GM18502 (cell line): ENCODE results near the gene SLC31A2.

Experiments
- ATAC-seq: cut with Tn5 transposase; IDR thresholded peaks from one replicate; pipeline ENCODE4 v1.9.1; 2021; ENCODE audit warnings: mild to moderate bottlenecking; ENCODE audit not compliant: unreplicated experiment, poor library complexity

Gene SLC31A2

DNA sequence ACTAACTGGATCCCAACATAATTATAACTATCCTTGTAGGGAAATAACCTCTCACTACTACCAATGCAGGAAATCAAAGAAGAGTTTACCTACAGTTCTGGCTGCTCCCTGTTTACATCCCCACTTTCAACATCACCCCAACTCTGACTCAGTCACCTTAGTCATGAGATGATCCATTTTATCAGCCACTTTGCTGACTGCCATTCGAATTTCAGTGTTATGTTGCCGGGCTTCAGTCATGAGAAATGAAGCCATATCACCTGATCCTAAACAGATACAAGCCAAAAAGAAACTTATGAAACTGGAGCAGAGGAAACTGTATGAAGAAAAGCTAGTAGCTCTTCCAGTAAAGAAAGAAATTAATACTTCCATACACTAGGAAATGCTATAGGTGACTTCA lies 33.7 kb downstream of the SLC31A2 start:
- no peak for ATAC-seq

DNA sequence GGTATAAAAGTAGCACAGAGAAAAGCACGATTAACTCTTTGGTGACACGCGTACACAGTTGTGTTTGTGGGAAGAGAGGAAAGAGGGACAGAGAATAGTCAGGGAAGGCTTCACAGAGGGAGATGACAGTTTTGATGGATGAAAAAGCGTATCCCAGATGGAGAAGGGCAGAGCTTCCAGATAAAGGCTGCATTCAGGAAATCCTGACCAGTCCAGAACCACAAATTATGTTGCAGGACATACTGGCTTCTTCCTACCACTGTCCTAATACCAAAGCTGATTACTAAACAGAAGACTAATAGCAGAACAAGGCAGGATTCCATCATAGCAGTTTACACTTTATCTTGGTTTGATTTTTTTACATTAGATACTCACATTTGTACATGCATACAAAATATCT lies 34.5 kb downstream of the SLC31A2 start:
- ATAC-seq, result no peak

DNA sequence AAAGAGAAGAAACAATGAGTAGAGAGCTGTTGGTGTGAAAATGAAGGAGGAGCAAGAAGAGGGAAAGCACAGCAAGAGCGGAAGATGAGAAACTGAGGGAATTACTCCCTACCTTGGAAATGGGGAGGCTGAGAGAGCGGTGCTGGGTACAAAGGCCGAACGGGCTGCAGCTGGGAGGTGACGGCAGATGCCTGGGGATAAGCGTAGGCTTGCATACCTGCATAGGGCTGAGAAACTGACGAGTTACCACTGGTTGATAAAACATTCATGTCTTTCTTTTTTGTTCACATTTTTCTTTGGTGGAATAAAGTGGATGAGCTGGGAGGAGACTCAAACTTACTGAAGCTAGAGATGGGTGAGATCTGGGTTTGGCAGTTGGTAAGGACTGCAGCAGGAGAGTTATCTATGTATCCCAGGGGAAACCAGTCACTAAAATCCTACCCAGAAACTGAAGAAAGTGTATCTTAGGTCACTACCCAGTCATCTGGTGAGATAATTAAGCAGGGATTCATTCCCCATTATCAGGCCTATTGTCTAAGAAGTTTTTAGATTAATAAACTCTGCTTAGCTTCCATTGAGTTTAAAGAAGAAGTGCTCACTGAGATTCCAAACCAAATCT lies 35.4 kb downstream of the SLC31A2 start:
- ATAC-seq, result no peak

DNA sequence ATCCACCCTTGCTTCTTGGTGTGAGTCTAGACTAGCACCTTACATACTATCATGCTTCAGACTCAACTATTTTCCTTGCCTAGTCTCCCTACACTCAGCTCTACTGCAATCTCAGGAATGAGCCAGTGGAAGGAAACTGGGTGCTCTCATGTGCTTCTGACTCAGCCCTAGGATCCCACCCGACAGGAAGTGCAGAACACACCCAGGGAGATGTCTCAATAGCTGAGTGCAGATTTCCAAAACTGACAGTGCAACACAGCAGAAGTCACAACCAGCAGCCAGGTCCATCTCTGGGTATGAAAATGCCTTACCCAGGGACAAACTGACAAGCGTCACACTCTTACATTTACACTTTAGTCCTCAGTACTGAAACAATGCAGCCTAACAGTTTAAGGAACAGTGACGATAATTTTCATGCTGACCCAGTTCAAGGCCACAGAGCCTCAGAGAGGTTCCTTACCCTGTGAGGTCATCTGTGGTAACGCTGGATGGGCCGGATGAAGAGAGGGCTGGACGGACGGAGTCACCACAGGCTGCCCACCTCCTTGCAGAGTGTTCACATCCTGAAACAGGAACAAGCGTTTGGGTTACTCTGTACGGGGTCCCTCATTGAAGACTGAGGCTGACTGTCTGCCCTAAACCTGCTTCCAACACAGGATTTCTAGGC lies 37.3 kb downstream of the SLC31A2 start:
- ATAC-seq, result no peak

DNA sequence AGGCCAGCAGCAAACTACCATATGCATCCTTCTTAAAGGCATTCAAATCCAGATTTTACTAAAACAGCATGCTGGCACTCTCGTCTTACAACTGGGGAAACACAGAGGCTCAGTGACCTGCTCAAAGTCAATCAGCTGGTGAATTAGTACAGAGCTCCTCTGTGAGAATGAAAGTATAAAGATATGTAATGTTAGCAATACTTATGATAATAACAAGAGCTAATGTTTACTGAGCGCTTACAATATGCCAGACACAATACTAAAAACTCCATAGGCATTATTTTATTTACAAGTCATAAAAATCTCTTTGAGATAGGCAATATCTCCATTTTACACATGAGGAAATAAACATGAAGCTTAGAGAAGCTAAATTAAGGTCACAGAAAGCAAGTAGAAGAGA lies 41.6 kb downstream of the SLC31A2 start:
- ATAC-seq, result no peak

DNA sequence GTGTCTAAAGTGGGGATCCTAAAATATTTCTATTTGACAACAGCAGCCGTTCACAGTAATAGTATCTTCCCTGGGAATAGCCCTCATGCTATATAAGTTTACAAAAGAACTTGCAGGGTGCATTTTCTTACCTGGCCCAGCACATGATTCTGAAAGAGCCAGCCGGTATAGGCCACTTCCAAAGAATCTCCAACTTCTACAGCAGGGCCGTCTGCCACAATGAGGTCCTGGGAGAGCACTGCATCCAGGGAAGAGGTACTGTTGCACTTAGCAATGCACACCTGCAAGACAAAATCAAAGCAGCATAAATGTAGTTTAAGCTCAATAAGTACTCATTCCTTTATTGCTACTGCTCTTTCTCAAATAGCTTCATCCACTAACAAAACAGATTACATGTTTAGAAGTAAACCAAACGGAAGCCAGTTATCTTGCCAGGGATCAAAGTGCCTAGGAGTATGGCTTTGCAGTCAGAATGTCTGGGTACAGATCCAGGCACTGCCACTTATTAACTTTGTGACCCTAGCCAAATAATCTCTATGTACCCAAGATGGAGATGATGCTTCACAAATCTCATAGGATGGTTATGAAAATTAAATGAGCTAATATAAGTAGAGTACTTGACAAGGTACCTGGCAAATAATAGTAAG lies 49.0 kb downstream of the SLC31A2 start:
- no peak for ATAC-seq

DNA sequence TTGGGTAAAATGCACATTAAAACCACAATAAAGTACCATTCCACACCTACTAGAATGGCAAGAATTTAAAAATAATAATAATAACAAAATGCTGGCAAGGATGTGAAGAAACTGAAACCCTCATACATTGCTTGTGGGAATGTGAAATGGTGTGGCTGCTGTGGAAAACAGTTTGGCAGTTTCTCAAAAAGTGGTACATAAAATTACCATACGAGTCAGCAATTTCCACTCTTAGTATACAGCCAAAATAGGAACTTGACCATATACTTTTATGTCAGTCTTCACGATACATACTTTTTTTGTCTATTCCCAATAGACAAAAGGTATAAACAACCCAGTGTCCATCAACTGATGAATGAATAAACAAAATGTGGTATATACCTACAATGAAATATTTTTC lies 54.6 kb downstream of the SLC31A2 start:
- ATAC-seq, result no peak

DNA sequence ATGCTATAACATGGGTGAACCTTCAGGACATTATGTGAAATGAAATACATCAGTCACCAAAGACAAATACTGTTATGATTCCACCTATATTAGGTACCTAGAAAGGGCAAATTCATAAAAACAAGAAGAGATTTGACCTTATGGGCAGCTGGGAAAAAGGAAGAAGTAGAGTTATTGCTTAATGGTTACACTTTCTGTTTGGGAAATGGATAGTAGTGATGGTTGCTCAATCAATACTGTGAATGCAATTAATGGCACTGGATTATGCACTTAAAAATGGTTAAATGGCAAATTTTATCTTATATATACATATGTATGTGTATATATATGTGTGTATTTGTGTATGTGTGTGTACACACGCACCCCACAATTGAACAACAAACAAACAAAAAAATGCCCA lies 55.1 kb downstream of the SLC31A2 start:
- no peak for ATAC-seq

DNA sequence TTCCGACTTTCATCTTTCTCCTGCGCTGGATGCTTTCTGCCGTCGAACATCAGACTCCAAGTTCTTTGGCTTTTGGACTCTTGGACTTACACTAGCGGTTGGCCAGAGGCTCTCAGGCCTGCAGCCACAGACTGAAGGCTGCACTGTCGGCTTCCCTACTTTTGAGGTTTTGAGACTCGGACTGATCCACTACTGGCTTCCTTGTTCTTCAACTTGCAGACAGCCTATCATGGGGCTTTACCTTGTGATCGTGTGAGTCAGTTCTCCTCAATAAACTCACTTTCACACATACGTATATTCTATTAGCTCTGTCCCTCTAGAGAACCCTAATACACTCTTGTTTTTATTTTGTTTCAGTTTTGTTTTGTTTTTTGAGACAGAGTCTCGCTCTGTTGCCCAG lies 60.0 kb downstream of the SLC31A2 start:
- no peak for ATAC-seq
